ENCODE results near the gene ENAM. TPM values are rescaled to one million over a fixed set of nuclear protein-coding genes. Genes with fewer than 3 reads are reported as not detected.

ENAM gene
- total and polyA plus RNA-seq, 12 donors = 0.49 to 13.1 (median 11.1) TPM

DNA sequence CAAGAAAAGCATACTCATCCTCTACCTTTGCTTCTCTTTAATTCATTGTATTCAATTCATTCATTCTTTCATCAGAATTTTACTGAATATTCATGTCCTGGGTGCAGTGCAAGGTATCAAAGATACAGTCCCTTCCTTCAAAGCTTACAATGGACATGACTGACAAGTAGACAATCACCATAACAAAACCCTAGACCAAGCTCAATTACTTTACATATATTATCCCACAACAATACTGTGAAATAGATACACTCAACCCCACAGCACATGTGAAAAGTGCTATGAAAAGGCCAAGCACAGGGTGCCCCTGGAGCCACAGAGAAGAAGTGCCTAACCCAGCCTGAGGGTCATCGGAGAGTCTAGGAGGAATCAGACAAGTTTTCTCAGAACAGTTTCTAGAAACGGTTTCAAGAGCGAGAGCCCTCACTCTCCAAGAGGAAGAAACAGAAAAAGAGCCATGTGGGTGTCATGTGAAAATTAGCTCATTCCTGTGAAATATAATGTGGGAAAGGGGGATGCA lies 21.1 kb upstream of the ENAM start:
- intact Hi-C loops (cut with DNase I) = loop anchor here in 2 of 10 donors (10.0 kb wide), 1 partner anchor 1107 kb away; no protein-coding TSS in a partner anchor
- no peaks in the 10 kb centered on the region for H3K9me3 ChIP-seq
- WGBS, 2 donors = 89 to 95% methylated on average over 3 of the region's 3 CpGs
- ATAC-seq (no peak), DNase-seq (no peak)
- H3K4me3 ChIP-seq = no peak overlapping the region
- H3K36me3 ChIP-seq = no peaks in the 10 kb centered on the region
- peaks cover 0 to 11% (median 3%) of the 10 kb centered on the region in 7 donors for H3K27me3 ChIP-seq
- no peaks in the 10 kb centered on the region for H3K4me1 ChIP-seq
- no peak overlapping the region for H3K27ac ChIP-seq
- TF ChIP-seq, protein P1, sequence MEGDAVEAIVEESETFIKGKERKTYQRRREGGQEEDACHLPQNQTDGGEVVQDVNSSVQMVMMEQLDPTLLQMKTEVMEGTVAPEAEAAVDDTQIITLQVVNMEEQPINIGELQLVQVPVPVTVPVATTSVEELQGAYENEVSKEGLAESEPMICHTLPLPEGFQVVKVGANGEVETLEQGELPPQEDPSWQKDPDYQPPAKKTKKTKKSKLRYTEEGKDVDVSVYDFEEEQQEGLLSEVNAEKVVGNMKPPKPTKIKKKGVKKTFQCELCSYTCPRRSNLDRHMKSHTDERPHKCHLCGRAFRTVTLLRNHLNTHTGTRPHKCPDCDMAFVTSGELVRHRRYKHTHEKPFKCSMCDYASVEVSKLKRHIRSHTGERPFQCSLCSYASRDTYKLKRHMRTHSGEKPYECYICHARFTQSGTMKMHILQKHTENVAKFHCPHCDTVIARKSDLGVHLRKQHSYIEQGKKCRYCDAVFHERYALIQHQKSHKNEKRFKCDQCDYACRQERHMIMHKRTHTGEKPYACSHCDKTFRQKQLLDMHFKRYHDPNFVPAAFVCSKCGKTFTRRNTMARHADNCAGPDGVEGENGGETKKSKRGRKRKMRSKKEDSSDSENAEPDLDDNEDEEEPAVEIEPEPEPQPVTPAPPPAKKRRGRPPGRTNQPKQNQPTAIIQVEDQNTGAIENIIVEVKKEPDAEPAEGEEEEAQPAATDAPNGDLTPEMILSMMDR (IDR thresholded peaks at IDR 0.05) = no peak

DNA sequence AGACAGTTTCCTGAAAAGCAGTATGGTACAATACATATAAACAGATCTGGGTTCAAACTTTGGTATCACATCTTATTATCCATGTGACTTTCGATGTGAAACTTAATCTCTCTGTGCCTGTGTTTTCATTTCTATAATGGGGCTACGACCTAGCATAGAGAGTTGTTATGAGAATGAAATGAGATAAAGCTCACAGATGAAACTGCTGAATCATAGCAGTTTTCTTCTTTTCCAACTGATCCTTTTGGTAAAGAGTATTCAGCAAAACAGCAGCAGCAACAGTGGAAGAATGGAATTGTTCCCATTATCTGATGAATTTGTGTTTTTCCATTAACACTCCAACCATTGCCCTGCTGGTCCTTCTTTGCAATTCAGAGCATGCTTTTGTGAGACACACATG lies 20.2 kb upstream of the ENAM start:
- H3K36me3 ChIP-seq = no peaks in the 10 kb centered on the region
- no peaks in the 10 kb centered on the region for H3K9me3 ChIP-seq
- ATAC-seq (no peak), DNase-seq (no peak)
- 67 to 75% methylated on average over 2 of the region's 2 CpGs for WGBS, 2 donors
- H3K27ac ChIP-seq = no peak overlapping the region
- TF ChIP-seq, protein P1 (IDR thresholded peaks at IDR 0.05) = no peak
- peaks cover 0 to 2% (median 0%) of the 10 kb centered on the region in 9 donors for H3K4me1 ChIP-seq
- intact Hi-C loops (cut with DNase I) = loop anchor here in 2 of 10 donors (10.0 kb wide), 1 partner anchor 1106 kb away; no protein-coding TSS in a partner anchor
- no peak overlapping the region for H3K4me3 ChIP-seq
- peaks cover 0 to 11% (median 3%) of the 10 kb centered on the region in 7 donors for H3K27me3 ChIP-seq

DNA sequence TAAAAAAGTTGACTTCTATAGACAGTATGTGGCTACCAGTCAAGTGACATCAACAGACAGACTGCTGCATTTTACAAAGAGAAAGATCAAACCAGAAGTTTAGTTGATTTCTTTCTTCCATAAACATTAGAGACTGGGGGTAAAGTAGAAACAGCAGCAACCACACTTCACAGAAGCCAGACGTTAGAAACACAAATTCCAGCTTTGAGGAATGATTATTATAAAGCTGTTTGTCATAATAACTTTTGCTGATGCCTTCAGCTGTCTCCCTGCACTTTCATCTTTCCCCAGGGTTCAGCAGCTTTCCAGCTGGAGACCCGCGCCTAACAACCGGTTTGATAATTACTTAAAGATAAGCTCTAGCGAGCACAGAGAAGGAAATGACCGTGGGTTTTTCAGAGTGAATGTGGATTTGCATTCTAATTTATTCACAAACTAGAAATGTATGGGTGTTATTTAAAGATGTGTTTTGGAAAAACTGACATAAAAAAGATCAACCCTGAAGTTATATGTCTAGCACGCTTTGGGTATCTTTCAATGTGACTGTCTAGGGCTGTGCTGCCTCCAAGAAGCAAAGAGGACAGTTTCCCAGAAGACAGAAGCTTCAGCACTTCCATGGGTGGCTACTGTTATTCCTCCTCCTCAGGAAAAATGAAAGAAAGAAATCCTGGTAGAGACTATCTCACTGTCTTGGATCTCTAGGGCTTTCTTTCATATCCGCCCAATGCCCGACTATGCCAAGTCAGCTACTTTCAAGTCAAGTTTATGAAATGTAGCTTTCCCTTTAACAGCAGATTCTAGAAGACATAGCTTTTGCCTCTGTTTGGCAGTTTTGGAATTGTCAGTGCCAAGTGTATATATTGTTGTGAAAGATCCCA lies 15.0 kb upstream of the ENAM start:
- Histone ChIP-seq H3K4me1 (peaks cover 0 to 10% (median 3%) of the 10 kb centered on the region in 9 donors), H3K36me3 (no peaks in the 10 kb centered on the region), H3K4me3 (peak overlapping the region in 7 of 10 donors; percentile 5 to 39 (median 24)), H3K27ac (peak overlapping the region in 1 of 10 donors; percentile 35), H3K9me3 (no peaks in the 10 kb centered on the region), H3K27me3 (peaks cover 0 to 6% (median 0%) of the 10 kb centered on the region in 7 donors)
- no peak for DNase-seq
- intact Hi-C loops (cut with DNase I) = no loop called here
- WGBS, 2 donors = 22 to 30% methylated on average over 9 of the region's 9 CpGs
- ATAC-seq = peak in 4 of 8 donors; percentile 31 to 57 (median 50)
- TF ChIP-seq, protein P1 (IDR thresholded peaks at IDR 0.05) = no peak

DNA sequence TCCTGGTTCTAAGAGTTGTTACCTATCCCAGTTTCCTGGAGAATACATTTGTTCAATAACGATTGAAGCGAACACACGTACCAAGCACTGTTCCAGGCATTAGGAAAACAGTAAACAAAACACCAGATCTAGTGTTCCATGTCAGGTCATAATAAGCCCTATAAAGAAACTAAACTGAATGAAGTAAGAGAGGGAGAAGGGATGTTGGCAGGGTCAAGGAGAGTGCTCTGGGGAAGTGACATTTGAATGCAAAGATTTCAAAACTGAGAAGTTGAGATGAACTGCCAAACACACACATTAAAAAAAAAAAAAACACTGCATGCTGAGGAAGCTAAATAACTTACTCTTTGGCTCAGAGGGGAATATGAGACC lies 14.4 kb upstream of the ENAM start:
- H3K36me3 ChIP-seq = no peaks in the 10 kb centered on the region
- no peak for DNase-seq
- peaks cover 0 to 10% (median 3%) of the 10 kb centered on the region in 9 donors for H3K4me1 ChIP-seq
- H3K9me3 ChIP-seq = peaks cover 0 to 2% (median 0%) of the 10 kb centered on the region in 11 donors
- ATAC-seq = peak in 3 of 8 donors; percentile 16 to 56 (median 27)
- H3K27me3 ChIP-seq = peaks cover 0 to 6% (median 0%) of the 10 kb centered on the region in 7 donors
- intact Hi-C loops (cut with DNase I) = no loop called here
- TF ChIP-seq, protein P1 (IDR thresholded peaks at IDR 0.05) = no peak
- peak overlapping the region in 7 of 10 donors; percentile 5 to 39 (median 24) for H3K4me3 ChIP-seq
- 66% methylated on average over 3 of the region's 3 CpGs for WGBS, 2 donors
- peak overlapping the region in 1 of 10 donors; percentile 35 for H3K27ac ChIP-seq
